ENCODE measurements around the gene RFTN1.

- TF ChIP-seq PBX3 (IDR thresholded peaks at IDR 0.05), result no peak
- no peak for TF ChIP-seq JUN (IDR thresholded peaks at IDR 0.05)
- TF ChIP-seq FOSL2 (IDR thresholded peaks at IDR 0.05), result no peak
- TF ChIP-seq FOSL2 (CRISPR knock-in tag; IDR thresholded peaks at IDR 0.05), result no peak
- TF ChIP-seq CHD2 (IDR thresholded peaks at IDR 0.05; ENCODE audit: low read length, partially characterized antibody), result no peak
- no peak for TF ChIP-seq USF2 (IDR thresholded peaks at IDR 0.05)
- no peak for TF ChIP-seq RAD21 (conservative IDR thresholded peaks at IDR 0.05 in 1 of 2, IDR thresholded peaks at IDR 0.05 in 1 of 2)
- no peak for TF ChIP-seq SREBF2 (IDR thresholded peaks at IDR 0.05)
- TF ChIP-seq CBX2 (IDR thresholded peaks at IDR 0.05; ENCODE audit: borderline replicate concordance, low read depth), result no peak
- no peak for TF ChIP-seq CTCF (IDR thresholded peaks at IDR 0.05)
- no peak for TF ChIP-seq TP53 (CRISPR knock-in tag; IDR thresholded peaks at IDR 0.05)
- no peak for TF ChIP-seq REST (IDR thresholded peaks at IDR 0.05)
Observed at GRCh38 chr3:16323737-16324136, 189.8 kb downstream of the RFTN1 start.
